PC-9 (cell line): ENCODE results near the gene SORCS2. TPM values are rescaled to one million over a fixed set of nuclear protein-coding genes. Genes with fewer than 3 reads are reported as not detected.

Experiments used
- BruUV-seq: library from RNA; stranded (reverse); fragments of 400-500 nt; replicated peaks from 2 replicates; lab custom pipeline; 2021; lab: Mats Ljungman, UMichigan
- CTCF ChIA-PET: fragments of 300-600 bp; sonication (Branson Sonifier 250); formaldehyde crosslinking; loops from one replicate; lab custom pipeline; 2022; ENCODE audit warnings: antibody characterized with exemption; lab: Charles Lee
- POLR2A ChIA-PET: fragments of 300-600 bp; sonication (Branson Sonifier 250); formaldehyde crosslinking; loops from one replicate; lab custom pipeline; 2022; ENCODE audit warnings: antibody characterized with exemption; ENCODE audit not compliant: unreplicated experiment; lab: Charles Lee
- DNase-seq, 2 experiments: peaks; one replicate each; pipeline versions ENCODE4 v3.0.0 to v3.0.0-alpha.2; 2015 to 2022; ENCODE audit warnings: mixed read lengths in 1 of 2
- H2AFZ ChIP-seq: fragments of 200-600 bp; sonication (generic); 2 replicates; pipeline ENCODE4 v1.8.1; 2017; ENCODE audit warnings: antibody characterized with exemption
- H3F3A ChIP-seq: fragments of 200-600 bp; sonication (generic); 2 replicates; pipeline ENCODE4 v1.8.1; 2017; ENCODE audit warnings: antibody characterized with exemption, mild to moderate bottlenecking, low read depth; ENCODE audit not compliant: insufficient read depth
- H3K27ac ChIP-seq: fragments of 200-600 bp; sonication (generic); 2 replicates; pipeline ENCODE4 v1.6.1; 2016; ENCODE audit warnings: mixed run types
- H3K27me3 ChIP-seq: fragments of 200-600 bp; sonication (generic); 2 replicates; pipeline ENCODE4 v1.6.1; 2016; ENCODE audit warnings: low read depth, mixed run types; ENCODE audit not compliant: insufficient read depth
- H3K36me3 ChIP-seq: fragments of 200-600 bp; sonication (generic); 2 replicates; pipeline ENCODE4 v1.6.1; 2016; ENCODE audit warnings: low read depth, mixed run types
- H3K4me1 ChIP-seq: fragments of 200-600 bp; sonication (generic); replicated peaks from 2 replicates; pipeline ENCODE4 v1.6.1; 2016; ENCODE audit warnings: mixed run types; ENCODE audit not compliant: insufficient read depth
- H3K4me2 ChIP-seq: fragments of 200-600 bp; sonication (generic); 2 replicates; pipeline ENCODE4 v1.6.1; 2017; ENCODE audit warnings: mixed run types
- H3K4me3 ChIP-seq: fragments of 200-600 bp; sonication (generic); 2 replicates; pipeline ENCODE4 v1.6.1; 2016; ENCODE audit warnings: mixed run types
- H3K79me2 ChIP-seq: fragments of 200-600 bp; sonication (generic); 2 replicates; pipeline ENCODE4 v1.6.1; 2017; ENCODE audit warnings: low read depth, mixed run types
- H3K9me2 ChIP-seq: fragments of 200-600 bp; sonication (generic); 2 replicates; pipeline ENCODE4 v1.8.1; 2017; ENCODE audit warnings: mild to moderate bottlenecking; ENCODE audit not compliant: insufficient read depth
- H3K9me3 ChIP-seq: fragments of 200-600 bp; sonication (generic); 2 replicates; pipeline ENCODE4 v1.8.1; 2016; ENCODE audit warnings: low read depth; ENCODE audit not compliant: insufficient read depth
- H4K20me1 ChIP-seq: fragments of 200-600 bp; sonication (generic); 2 replicates; pipeline ENCODE4 v1.8.1; 2017; ENCODE audit not compliant: insufficient read depth
- EZH2 ChIP-seq: fragments of 200-600 bp; sonication (generic); IDR thresholded peaks from 2 replicates; pipeline ENCODE4 v1.8.0; 2017; ENCODE audit warnings: antibody characterized with exemption, low read depth
- intact Hi-C: fragments of 100-400 bp; cut with micrococcal nuclease; formaldehyde crosslinking; loops from one replicate; pipeline ENCODE4 v1.10.0; 2022; ENCODE audit not compliant: unreplicated experiment
- total RNA-seq: library from RNA; stranded (reverse); gene quantifications from 2 replicates; pipeline ENCODE4 v1.2.3, GENCODE V29; 2021
- TF ChIP-seq, protein P1 (sequence below): fragments of 200-600 bp; sonication (generic); conservative IDR thresholded peaks from 2 replicates; pipeline ENCODE4 v1.6.1; 2017; ENCODE audit warnings: mixed run types, antibody characterized with exemption, mild to moderate bottlenecking, moderate library complexity

Gene SORCS2
- total RNA-seq, 1 experiment from 2014 or later: 25.8 TPM

GRCh38 chr4:7287918-7288280 lies 95.6 kb downstream of the SORCS2 start:
- Histone ChIP-seq H3K27me3 (no peaks in the 10 kb centered on the region), H3K4me2 (no peak overlapping the region), H3K9me3 (no peaks in the 10 kb centered on the region), H3K4me3 (no peak overlapping the region), H2AFZ (no peak overlapping the region), H3F3A (no peaks in the 10 kb centered on the region), H3K9me2 (no peaks in the 10 kb centered on the region), H4K20me1 (no peaks in the 10 kb centered on the region), H3K79me2 (no peaks in the 10 kb centered on the region), H3K27ac (no peak overlapping the region), H3K4me1 (no peaks in the 10 kb centered on the region), H3K36me3 (no peaks in the 10 kb centered on the region)
- no TSS peak for BruUV-seq
- TF ChIP-seq EZH2: no peak
- TF ChIP-seq, protein P1, sequence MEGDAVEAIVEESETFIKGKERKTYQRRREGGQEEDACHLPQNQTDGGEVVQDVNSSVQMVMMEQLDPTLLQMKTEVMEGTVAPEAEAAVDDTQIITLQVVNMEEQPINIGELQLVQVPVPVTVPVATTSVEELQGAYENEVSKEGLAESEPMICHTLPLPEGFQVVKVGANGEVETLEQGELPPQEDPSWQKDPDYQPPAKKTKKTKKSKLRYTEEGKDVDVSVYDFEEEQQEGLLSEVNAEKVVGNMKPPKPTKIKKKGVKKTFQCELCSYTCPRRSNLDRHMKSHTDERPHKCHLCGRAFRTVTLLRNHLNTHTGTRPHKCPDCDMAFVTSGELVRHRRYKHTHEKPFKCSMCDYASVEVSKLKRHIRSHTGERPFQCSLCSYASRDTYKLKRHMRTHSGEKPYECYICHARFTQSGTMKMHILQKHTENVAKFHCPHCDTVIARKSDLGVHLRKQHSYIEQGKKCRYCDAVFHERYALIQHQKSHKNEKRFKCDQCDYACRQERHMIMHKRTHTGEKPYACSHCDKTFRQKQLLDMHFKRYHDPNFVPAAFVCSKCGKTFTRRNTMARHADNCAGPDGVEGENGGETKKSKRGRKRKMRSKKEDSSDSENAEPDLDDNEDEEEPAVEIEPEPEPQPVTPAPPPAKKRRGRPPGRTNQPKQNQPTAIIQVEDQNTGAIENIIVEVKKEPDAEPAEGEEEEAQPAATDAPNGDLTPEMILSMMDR: no peak
- intact Hi-C loops: no loop called here
- CTCF ChIA-PET: no interaction called here
- POLR2A ChIA-PET: interaction anchor here (0.7 kb wide), 1 partner anchor 170 kb away, joined by 3 read pairs; no protein-coding TSS in a partner anchor
- no peak for DNase-seq

DNA sequence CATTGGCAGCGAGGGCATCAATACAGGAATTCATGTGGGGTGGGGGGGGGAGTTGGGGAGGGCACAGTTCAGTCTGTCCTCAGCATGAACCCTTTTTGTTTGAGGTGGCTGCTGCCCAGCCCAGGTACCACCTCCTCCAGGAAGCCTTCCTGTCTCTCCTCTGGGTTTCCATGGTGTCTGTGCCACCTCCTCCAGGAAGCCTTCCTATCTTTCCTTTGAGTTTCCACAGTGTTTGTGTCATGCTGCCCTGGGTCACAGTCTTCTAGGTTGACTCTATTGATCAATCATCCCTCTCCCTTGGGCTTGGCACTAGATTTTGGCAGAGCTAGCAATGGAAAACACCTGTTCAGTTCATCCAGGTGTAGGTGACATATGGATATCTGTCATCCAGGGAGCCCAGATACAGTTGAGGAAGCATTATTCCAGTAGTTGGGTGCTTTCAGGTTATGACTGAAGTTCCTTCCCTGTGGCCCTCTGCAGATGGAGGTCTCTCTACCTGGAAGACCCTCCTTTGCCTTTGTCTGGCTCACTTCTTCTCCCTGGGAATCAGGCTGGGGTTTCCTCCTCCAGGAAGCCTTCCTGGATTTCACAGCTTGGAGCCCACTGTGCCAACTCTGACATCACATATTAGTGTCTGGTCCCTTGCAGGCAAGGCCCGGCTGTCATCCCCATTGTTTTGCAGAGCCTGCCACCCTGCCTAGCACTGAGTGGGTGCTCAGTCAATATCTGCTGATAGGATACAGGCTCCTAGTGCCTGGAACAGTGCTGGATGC lies 96.6 kb downstream of the SORCS2 start:
- ChIA-PET CTCF (no interaction called here), POLR2A (no interaction called here)
- H3K27ac ChIP-seq: no peak overlapping the region
- no peak overlapping the region for H2AFZ ChIP-seq
- no peaks in the 10 kb centered on the region for H3K9me2 ChIP-seq
- H4K20me1 ChIP-seq: no peaks in the 10 kb centered on the region
- no peak overlapping the region for H3K4me3 ChIP-seq
- H3K9me3 ChIP-seq: no peaks in the 10 kb centered on the region
- H3K36me3 ChIP-seq: no peaks in the 10 kb centered on the region
- no peak for TF ChIP-seq EZH2
- TF ChIP-seq, protein P1: no peak
- no TSS peak for BruUV-seq
- intact Hi-C loops: no loop called here
- DNase-seq: no peak
- no peaks in the 10 kb centered on the region for H3K27me3 ChIP-seq
- H3K4me2 ChIP-seq: no peak overlapping the region
- H3K79me2 ChIP-seq: no peaks in the 10 kb centered on the region
- H3K4me1 ChIP-seq: no peaks in the 10 kb centered on the region
- no peaks in the 10 kb centered on the region; the same call in 1 of the 2 replicates for H3F3A ChIP-seq

DNA sequence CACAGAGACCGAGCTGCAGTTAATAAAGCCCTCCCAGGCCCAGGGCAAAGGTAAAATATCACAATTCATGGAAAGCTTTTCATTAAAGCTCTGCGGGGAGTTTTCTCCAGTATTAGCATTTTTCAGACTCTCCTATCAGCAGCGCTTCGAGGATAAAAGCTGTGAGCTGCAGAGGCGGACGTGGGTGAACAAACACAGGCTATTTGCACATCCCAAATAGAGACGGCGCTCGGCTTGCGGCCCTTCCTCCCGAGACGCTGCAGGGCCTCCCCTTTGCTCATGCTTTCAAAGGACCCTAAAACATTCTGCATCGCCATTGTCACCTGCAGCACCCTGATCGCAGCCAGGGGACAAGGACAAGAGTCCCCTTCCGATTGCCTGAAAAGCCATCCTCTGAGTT lies 97.3 kb downstream of the SORCS2 start:
- H3K27me3 ChIP-seq: no peaks in the 10 kb centered on the region
- ChIA-PET CTCF (no interaction called here), POLR2A (no interaction called here)
- H3K9me2 ChIP-seq: no peaks in the 10 kb centered on the region
- no peaks in the 10 kb centered on the region for H3K9me3 ChIP-seq
- no peaks in the 10 kb centered on the region for H3K4me1 ChIP-seq
- no peaks in the 10 kb centered on the region for H3K79me2 ChIP-seq
- H3K4me3 ChIP-seq: no peak overlapping the region
- H4K20me1 ChIP-seq: no peaks in the 10 kb centered on the region
- no TSS peak for BruUV-seq
- TF ChIP-seq, protein P1: no peak
- no peak for TF ChIP-seq EZH2
- no peak overlapping the region for H3K4me2 ChIP-seq
- intact Hi-C loops: no loop called here
- no peaks in the 10 kb centered on the region for H3K36me3 ChIP-seq
- no peak overlapping the region for H2AFZ ChIP-seq
- no peak overlapping the region for H3K27ac ChIP-seq
- H3F3A ChIP-seq: no peaks in the 10 kb centered on the region; the same call in 1 of the 2 replicates
- DNase-seq: no peak
